KMS-11 (cell line): ENCODE measurements around the gene TLE4.

Experiments
- H2AFZ ChIP-seq: fragments of 200-600 bp; sonication (generic); 2 replicates; pipeline ENCODE4 v1.6.1; 2016; ENCODE audit warnings: antibody characterized with exemption, mixed run types, low read depth
- H3K27ac ChIP-seq: fragments of 200-600 bp; sonication (generic); 2 replicates; pipeline ENCODE4 v1.6.1; 2016; ENCODE audit warnings: mild to moderate bottlenecking, mixed run types
- H3K27me3 ChIP-seq: fragments of 200-600 bp; sonication (generic); 2 replicates; pipeline ENCODE4 v1.6.1; 2017; ENCODE audit warnings: mild to moderate bottlenecking, low read depth, mixed run types, moderate library complexity; ENCODE audit not compliant: insufficient read depth
- H3K36me3 ChIP-seq: fragments of 200-600 bp; sonication (generic); 2 replicates; pipeline ENCODE4 v1.6.1; 2017; ENCODE audit warnings: mild to moderate bottlenecking, mixed run types; ENCODE audit not compliant: insufficient read depth
- H3K4me1 ChIP-seq: fragments of 200-600 bp; sonication (generic); 2 replicates; pipeline ENCODE4 v1.6.1; 2016; ENCODE audit warnings: mild to moderate bottlenecking, low read depth, mixed run types; ENCODE audit not compliant: poor library complexity, severe bottlenecking
- H3K4me2 ChIP-seq: fragments of 200-600 bp; sonication (generic); 2 replicates; pipeline ENCODE4 v1.7.0; 2016; ENCODE audit warnings: mild to moderate bottlenecking, mixed run types
- H3K4me3 ChIP-seq: fragments of 200-600 bp; sonication (generic); IDR thresholded peaks from 2 replicates; pipeline ENCODE4 v1.6.1; 2017; ENCODE audit warnings: low read depth, low read length, mixed read lengths; ENCODE audit not compliant: insufficient read depth
- H3K79me2 ChIP-seq: fragments of 200-600 bp; sonication (generic); 2 replicates; pipeline ENCODE4 v1.6.1; 2016; ENCODE audit warnings: low read depth, mixed run types; ENCODE audit not compliant: insufficient read depth
- H3K9ac ChIP-seq: fragments of 200-600 bp; sonication (generic); 2 replicates; pipeline ENCODE4 v1.6.1; 2016; ENCODE audit warnings: mild to moderate bottlenecking, mixed run types
- H4K20me1 ChIP-seq: fragments of 200-600 bp; sonication (generic); 2 replicates; pipeline ENCODE4 v1.6.1; 2016; ENCODE audit warnings: mild to moderate bottlenecking, mixed run types; ENCODE audit not compliant: insufficient read depth
- CTCF ChIP-seq: fragments of 200-600 bp; sonication (generic); conservative IDR thresholded peaks from 2 replicates; pipeline ENCODE4 v1.6.1; 2017; ENCODE audit warnings: low read depth, mild to moderate bottlenecking, antibody characterized with exemption, low read length, moderate library complexity, mixed read lengths

TLE4 gene

GRCh38 chr9:79731171-79731890 lies 159.6 kb downstream of the TLE4 start:
- Histone ChIP-seq H3K79me2 (no peaks in the 10 kb centered on the region), H3K4me1 (no peaks in the 10 kb centered on the region), H3K9ac (no peak overlapping the region), H2AFZ (no peak overlapping the region), H3K4me3 (no peak overlapping the region), H3K4me2 (no peak overlapping the region), H4K20me1 (no peaks in the 10 kb centered on the region), H3K36me3 (no peaks in the 10 kb centered on the region), H3K27me3 (no peaks in the 10 kb centered on the region), H3K27ac (no peak overlapping the region)
- TF ChIP-seq CTCF: no peak

- no peak overlapping the region for H3K27ac ChIP-seq
- no peaks in the 10 kb centered on the region for H4K20me1 ChIP-seq
- no peaks in the 10 kb centered on the region for H3K4me1 ChIP-seq
- no peaks in the 10 kb centered on the region for H3K27me3 ChIP-seq
- no peaks in the 10 kb centered on the region for H3K79me2 ChIP-seq
- no peak overlapping the region for H3K4me2 ChIP-seq
- H3K36me3 ChIP-seq: no peaks in the 10 kb centered on the region
- no peak for TF ChIP-seq CTCF
- H3K4me3 ChIP-seq: no peak overlapping the region
- no peak overlapping the region for H2AFZ ChIP-seq
- H3K9ac ChIP-seq: no peak overlapping the region
Measured at GRCh38 chr9:79735023-79735779, 163.4 kb downstream of the TLE4 start.

- Histone ChIP-seq H3K27me3 (no peaks in the 10 kb centered on the region), H3K4me2 (no peak overlapping the region), H3K9ac (no peak overlapping the region), H3K79me2 (no peaks in the 10 kb centered on the region), H3K4me3 (no peak overlapping the region), H4K20me1 (no peaks in the 10 kb centered on the region), H3K27ac (no peak overlapping the region), H3K4me1 (no peaks in the 10 kb centered on the region), H3K36me3 (no peaks in the 10 kb centered on the region), H2AFZ (no peak overlapping the region)
- no peak for TF ChIP-seq CTCF
Measured at GRCh38 chr9:79736051-79736450, 164.3 kb downstream of the TLE4 start.

- Histone ChIP-seq H4K20me1 (no peaks in the 10 kb centered on the region), H3K36me3 (no peaks in the 10 kb centered on the region), H3K4me2 (no peak overlapping the region), H3K4me1 (no peaks in the 10 kb centered on the region), H3K4me3 (no peak overlapping the region), H3K79me2 (no peaks in the 10 kb centered on the region), H3K27me3 (no peaks in the 10 kb centered on the region), H3K9ac (no peak overlapping the region), H3K27ac (no peak overlapping the region), H2AFZ (no peak overlapping the region)
- TF ChIP-seq CTCF: no peak
Measured at GRCh38 chr9:79741381-79741780, 169.6 kb downstream of the TLE4 start.
